SU-DHL-6 (cell line): ENCODE data around the gene PSMC2.

Source experiments
- CTCF ChIP-seq: fragments of 200-600 bp; sonication (generic); IDR thresholded peaks from one replicate; pipeline ENCODE4 v1.5.1; 2017; ENCODE audit warnings: antibody characterized with exemption, mild to moderate bottlenecking, low read length, moderate library complexity; ENCODE audit not compliant: insufficient read depth, poor library complexity, severe bottlenecking
- EZH2phosphoT487 ChIP-seq: fragments of 200-600 bp; sonication (generic), shearing (Covaris generic); conservative IDR thresholded peaks from 2 replicates; pipeline ENCODE4 v1.6.1; 2018; ENCODE audit warnings: mild to moderate bottlenecking, antibody characterized with exemption, low read length, moderate library complexity, mixed read lengths

DNA sequence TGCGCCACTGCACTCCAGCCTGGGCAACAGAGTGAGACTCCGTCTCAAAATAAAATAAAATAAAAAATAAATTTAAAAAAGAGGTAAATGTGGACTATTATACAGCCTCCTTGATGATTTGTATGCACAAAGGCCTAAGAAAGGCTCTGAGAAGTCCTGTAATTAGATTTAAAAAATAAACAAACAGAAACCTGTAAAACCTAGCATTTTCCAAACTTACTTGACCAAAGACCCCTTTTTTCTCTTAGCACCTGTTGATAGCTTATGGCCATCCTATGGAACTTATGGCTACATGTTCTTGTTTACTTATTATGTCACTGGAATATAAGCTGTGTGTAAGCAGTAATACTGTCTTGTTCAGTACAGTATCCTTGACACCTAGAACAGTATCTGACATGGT is 8.6 kb upstream of the PSMC2 start:
- TF ChIP-seq CTCF, result no peak
- TF ChIP-seq EZH2phosphoT487, result no peak
